GM12873 (cell line): ENCODE measurements around the gene XYLT2.

Experiments used
- TF ChIP-seq, protein P1 (sequence below): IDR thresholded peaks from 2 replicates; pipeline ENCODE4 v1.5.1; 2012; ENCODE audit warnings: low read depth, mild to moderate bottlenecking, moderate library complexity, low read length, control low read depth; ENCODE audit not compliant: insufficient read depth; ENCODE audit errors: missing control alignments

XYLT2 gene

GRCh38 chr17:50352693-50353599, 7.0 kb downstream of the XYLT2 start:
- TF ChIP-seq, protein P1, sequence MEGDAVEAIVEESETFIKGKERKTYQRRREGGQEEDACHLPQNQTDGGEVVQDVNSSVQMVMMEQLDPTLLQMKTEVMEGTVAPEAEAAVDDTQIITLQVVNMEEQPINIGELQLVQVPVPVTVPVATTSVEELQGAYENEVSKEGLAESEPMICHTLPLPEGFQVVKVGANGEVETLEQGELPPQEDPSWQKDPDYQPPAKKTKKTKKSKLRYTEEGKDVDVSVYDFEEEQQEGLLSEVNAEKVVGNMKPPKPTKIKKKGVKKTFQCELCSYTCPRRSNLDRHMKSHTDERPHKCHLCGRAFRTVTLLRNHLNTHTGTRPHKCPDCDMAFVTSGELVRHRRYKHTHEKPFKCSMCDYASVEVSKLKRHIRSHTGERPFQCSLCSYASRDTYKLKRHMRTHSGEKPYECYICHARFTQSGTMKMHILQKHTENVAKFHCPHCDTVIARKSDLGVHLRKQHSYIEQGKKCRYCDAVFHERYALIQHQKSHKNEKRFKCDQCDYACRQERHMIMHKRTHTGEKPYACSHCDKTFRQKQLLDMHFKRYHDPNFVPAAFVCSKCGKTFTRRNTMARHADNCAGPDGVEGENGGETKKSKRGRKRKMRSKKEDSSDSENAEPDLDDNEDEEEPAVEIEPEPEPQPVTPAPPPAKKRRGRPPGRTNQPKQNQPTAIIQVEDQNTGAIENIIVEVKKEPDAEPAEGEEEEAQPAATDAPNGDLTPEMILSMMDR: no peak

DNA sequence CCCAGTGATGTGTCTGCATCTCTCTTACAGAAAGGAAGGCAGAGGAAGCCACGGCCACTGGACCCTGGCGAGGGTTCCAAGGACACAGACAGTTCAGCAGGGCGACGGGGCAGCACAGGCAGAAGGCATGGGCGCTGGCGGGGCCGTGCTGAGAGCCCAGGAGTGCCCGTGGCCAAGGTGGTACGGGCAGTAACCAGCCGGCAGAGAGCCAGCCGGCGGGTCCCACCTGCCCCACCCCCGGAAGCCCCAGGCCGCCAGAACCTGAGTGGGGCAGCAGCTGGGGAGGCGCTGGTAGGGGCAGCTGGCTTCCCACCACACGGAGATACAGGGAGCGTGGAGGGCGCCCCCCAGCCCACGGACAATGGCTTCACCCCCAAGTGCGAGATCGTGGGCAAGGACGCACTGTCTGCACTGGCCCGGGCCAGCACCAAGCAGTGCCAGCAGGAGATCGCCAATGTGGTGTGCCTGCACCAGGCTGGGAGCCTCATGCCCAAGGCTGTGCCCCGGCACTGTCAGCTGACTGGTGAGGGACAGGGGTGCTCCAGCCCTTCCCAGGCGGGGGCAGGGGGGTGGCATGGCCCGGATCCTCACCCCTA, 7.8 kb downstream of the XYLT2 start:
- TF ChIP-seq, protein P1: no peak

DNA sequence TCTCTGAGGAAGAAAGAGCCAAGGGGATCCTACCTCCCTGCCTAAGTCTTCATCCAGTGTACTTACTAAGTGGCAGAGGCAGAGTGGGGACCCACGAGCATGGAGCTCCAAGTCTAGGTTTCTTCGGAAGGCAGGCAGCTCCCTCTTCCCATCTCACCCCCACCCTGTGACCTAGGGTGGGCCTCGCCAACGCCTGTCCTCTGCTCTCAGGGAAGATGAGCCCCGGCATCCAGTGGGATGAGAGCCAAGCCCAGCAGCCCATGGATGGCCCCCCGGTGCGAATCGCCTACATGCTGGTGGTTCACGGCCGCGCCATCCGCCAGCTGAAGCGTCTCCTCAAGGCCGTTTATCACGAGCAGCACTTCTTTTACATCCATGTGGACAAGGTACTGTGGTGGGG, 8.3 kb downstream of the XYLT2 start:
- TF ChIP-seq, protein P1: no peak

GRCh38 chr17:50354776-50355175, 8.8 kb downstream of the XYLT2 start:
- TF ChIP-seq, protein P1: no peak

- TF ChIP-seq, protein P1: no peak
Observed at GRCh38 chr17:50355336-50355700, 9.4 kb downstream of the XYLT2 start.

- TF ChIP-seq, protein P1: no peak
Observed at GRCh38 chr17:50355701-50356341, 9.9 kb downstream of the XYLT2 start.

DNA sequence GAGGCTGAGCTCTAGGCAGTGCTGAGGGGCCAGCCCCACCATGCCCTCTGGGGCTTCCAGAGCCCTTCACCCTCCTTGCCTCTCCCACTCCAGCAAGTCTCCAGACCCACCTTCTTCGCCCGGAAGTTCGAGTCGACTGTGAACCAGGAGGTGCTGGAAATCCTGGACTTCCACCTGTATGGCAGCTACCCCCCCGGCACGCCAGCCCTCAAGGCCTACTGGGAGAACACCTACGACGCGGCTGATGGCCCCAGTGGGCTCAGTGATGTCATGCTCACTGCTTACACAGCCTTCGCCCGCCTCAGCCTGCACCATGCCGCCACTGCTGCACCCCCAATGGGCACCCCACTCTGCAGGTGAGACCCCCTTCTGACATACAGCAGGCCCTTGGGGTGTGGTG, 10.5 kb downstream of the XYLT2 start:
- TF ChIP-seq, protein P1: no peak
